ENCODE measurements around the gene DGKE. TPM values are rescaled to one million over a fixed set of nuclear protein-coding genes. Genes with fewer than 3 reads are reported as not detected.
A peak's percentile ranks its signal among the peaks of the same experiment; 100 is the strongest.

Gene DGKE
- total RNA-seq, 8 experiments from 2014 or later: 3.2 to 12.8 (median 9.8) TPM

DNA sequence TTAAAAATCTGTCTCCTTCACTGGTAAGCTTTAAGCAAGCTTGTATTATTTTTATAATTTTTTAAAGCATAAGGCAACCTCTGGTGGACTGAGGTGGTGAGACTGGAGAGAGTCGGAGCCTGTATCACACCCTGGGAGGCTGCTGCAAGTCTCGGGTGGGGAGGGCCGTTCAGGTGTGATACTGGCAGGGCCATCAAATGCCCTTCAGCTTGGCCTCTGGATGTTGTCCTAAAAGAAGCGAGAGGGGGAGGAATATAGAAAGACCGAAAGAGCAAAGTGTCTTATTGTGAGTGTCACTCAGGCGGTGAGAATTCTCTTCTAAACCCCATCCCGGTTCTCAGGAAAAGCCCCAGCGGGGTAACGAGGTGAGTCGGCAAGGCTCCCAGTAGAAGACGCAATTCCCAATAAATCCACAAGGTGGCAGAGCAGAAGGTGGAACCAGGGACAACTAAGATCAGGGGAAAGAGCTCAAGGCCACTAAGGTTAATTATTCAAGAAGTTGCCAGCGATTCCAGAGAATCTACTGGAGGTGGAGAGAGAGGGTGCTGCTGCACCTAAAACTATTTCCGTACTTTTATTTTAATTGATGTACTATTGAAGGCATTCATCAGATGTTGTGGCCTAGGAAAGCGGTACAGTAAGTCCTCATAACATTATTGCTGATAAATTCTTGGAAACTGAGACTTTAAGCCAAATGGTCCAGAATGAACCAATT is 14.4 kb upstream of the DGKE start:
- H3K4me3 ChIP-seq: no peak overlapping the region
- in situ Hi-C loops (cut with MboI; ENCODE audit: low pct_unique_long_range_greater_than_20kb in 2 of 9, low sequenced_read_pairs in 9 of 9, unreplicated experiment in 9 of 9): loop anchor here in 2 of 9 experiments (25.0 kb wide), 1 partner anchor 118 kb away; no protein-coding TSS in a partner anchor
- peaks cover 0 to 4% of the 10 kb centered on the region in 2 donors for H3K4me1 ChIP-seq (replicated peaks in 1 of 2)
- peak; percentile 58 to 91 (median 68) for ATAC-seq (replicated peaks in 6 of 8)
- WGBS, 10 experiments: 9 to 50% (median 25%) methylated on average over 2 to 13 of the region's 14 CpGs; no CpG with 5 or more reads in 3 of the 10 experiments
- no peak overlapping the region for H3K27ac ChIP-seq

DNA sequence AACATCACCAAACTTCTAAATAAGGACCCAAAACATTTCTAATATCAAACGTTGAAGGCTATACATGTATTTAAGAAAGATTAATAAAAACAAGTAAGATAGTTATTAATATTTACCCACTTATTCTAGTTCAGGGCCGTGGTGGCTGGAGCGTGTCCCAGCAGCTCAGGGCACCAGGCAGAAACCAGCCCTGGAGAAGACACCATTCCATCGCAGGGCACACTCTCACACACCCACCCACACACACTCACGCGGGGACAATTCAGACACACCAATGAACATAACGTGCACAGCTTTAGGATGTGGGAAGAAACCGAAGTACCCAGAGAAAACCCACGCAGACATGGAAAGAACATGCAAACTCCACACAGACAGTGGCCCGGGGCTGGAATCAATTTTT is 13.7 kb upstream of the DGKE start:
- in situ Hi-C loops (cut with MboI; ENCODE audit: low pct_unique_long_range_greater_than_20kb in 2 of 9, low sequenced_read_pairs in 9 of 9, unreplicated experiment in 9 of 9): loop anchor here in 2 of 9 experiments (25.0 kb wide), 1 partner anchor 117 kb away; no protein-coding TSS in a partner anchor
- Histone ChIP-seq H3K4me3 (no peak overlapping the region), H3K27ac (no peak overlapping the region), H3K4me1 (replicated peaks in 1 of 2) (peaks cover 0 to 4% of the 10 kb centered on the region in 2 donors)
- 45 to 100% (median 88%) methylated on average over 1 to 9 of the region's 10 CpGs; no CpG with 5 or more reads in 1 of the 10 experiments for WGBS, 10 experiments
- ATAC-seq (replicated peaks in 6 of 8): no peak

DNA sequence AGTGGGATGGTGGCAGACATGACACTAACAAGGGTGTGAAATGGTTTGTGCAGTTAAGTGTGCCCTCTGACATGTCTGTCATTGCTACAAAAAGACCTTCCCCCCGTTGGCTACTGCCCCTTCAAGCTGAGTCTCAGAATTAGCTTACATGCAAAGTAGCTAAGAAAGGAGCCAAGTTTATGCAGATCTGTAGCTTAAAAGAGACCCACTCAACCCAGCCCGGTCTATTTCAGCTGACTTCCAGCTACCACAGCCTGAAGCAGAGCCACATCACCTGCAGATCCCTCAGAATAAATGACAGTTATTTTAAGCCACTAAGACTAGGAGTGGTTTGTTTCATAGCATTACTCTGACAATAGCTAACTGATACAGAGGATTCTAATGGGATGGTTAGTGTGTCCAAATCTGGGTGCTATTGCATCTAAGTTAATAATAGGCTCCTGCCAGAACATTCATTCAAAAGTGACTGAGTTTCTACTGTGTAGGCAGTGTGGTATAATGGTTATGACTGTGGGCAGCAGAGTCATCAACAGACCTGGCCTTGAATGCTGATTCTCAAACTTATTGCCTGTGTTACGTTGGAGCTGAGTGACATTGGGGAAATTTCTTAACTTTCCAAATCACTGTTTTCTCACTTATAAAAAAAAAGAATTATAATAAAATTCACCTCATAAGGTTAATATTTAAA is 12.0 kb upstream of the DGKE start:
- WGBS, 10 experiments: 42 to 100% (median 81%) methylated on average over 1 to 3 of the region's 3 CpGs; no CpG with 5 or more reads in 2 of the 10 experiments

DNA sequence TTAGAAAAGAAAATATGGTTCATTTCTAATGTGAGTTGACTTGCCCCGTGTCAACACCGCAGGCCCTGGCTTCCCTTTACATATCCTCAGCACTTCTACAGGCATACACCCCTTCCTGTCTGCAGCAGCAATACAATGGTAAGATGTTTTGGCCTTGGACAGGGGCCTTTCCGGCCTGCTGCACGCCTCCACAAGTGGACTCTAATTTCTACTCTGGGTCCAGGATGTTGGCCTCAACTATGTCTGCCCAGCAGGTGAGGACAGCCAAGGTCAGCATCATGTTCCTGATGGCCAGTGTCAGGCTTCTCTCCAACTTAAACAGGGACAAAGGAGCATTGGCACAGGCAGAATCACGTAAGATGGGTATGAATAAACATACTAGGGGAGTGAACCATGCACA is 11.2 kb upstream of the DGKE start:
- no peak for ATAC-seq (replicated peaks in 6 of 8)
- Histone ChIP-seq H3K27ac (no peak overlapping the region), H3K4me1 (replicated peaks in 1 of 2) (peaks cover 0 to 4% of the 10 kb centered on the region in 2 donors), H3K4me3 (no peak overlapping the region)
- in situ Hi-C loops (cut with MboI; ENCODE audit: low pct_unique_long_range_greater_than_20kb in 2 of 9, low sequenced_read_pairs in 9 of 9, unreplicated experiment in 9 of 9): loop anchor here in 2 of 9 experiments (25.0 kb wide), 1 partner anchor 115 kb away; no protein-coding TSS in a partner anchor
- WGBS, 10 experiments: 40 to 100% (median 73%) methylated on average over 1 to 5 of the region's 5 CpGs

More for the DNA sequence above, 12.0 kb upstream of the DGKE start:
- Histone ChIP-seq H3K4me1 (replicated peaks in 1 of 2) (peaks cover 0 to 4% of the 10 kb centered on the region in 2 donors), H3K4me3 (no peak overlapping the region), H3K27ac (no peak overlapping the region)
- no peak for ATAC-seq (replicated peaks in 6 of 8)
- in situ Hi-C loops (cut with MboI; ENCODE audit: low pct_unique_long_range_greater_than_20kb in 2 of 9, low sequenced_read_pairs in 9 of 9, unreplicated experiment in 9 of 9): loop anchor here in 2 of 9 experiments (25.0 kb wide), 1 partner anchor 115 kb away; no protein-coding TSS in a partner anchor

DNA sequence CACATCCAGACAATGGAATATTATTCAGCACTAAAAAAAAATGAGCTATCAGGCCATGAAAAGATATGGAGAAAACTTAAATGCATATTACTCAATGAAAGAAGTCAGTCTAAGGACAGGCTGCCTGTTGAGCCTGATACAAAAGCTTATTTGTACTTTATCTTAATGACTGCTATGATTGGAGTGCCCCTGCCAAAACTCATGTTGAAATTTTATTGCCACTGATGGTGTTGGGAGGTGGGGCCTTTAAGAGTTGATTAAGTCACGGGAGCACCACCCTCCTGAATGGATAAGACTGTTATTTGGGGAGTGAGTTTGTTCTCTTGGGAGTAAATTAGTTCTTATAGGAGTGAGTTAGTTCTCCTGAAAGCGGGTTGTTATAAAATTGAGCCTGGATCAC is 10.1 kb upstream of the DGKE start:
- no peak overlapping the region for H3K4me3 ChIP-seq
- 71 to 100% (median 92%) methylated on average over 1 to 2 of the region's 2 CpGs; no CpG with 5 or more reads in 2 of the 10 experiments for WGBS, 10 experiments
- H3K27ac ChIP-seq: no peak overlapping the region
- ATAC-seq (replicated peaks in 6 of 8): no peak
- in situ Hi-C loops (cut with MboI; ENCODE audit: low pct_unique_long_range_greater_than_20kb in 2 of 9, low sequenced_read_pairs in 9 of 9, unreplicated experiment in 9 of 9): loop anchor here in 2 of 9 experiments (25.0 kb wide), 1 partner anchor 113 kb away; no protein-coding TSS in a partner anchor
- peaks cover 0 to 4% of the 10 kb centered on the region in 2 donors for H3K4me1 ChIP-seq (replicated peaks in 1 of 2)

DNA sequence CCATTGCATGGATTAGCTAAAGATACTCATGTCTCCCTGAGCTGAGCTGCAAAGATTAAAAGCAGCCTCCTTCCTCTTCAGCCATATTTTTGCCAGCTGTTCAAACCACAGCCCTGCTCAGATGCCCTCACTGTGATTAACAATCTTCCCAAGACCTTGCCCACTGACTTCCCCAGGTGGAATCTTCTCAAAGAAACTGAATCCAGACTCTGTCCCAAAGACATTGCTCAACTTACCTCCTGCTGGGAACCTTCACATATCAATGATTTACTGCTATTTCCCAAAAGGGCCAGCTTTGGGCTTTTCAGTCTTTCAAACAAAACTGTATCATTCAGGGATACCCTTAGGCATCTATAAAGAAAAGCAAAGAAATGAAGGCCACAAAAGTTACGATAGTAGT is 9.4 kb upstream of the DGKE start:
- 60 to 100% (median 85%) methylated on average over 1 of the region's 1 CpG; no CpG with 5 or more reads in 2 of the 10 experiments for WGBS, 10 experiments
- H3K4me3 ChIP-seq: no peak overlapping the region
- in situ Hi-C loops (cut with MboI; ENCODE audit: low pct_unique_long_range_greater_than_20kb in 2 of 9, low sequenced_read_pairs in 9 of 9, unreplicated experiment in 9 of 9): loop anchor here in 2 of 9 experiments (25.0 kb wide), 1 partner anchor 113 kb away; no protein-coding TSS in a partner anchor
- ATAC-seq (replicated peaks in 6 of 8): no peak
- H3K27ac ChIP-seq: no peak overlapping the region
- peaks cover 0 to 3% of the 10 kb centered on the region in 2 donors for H3K4me1 ChIP-seq (replicated peaks in 1 of 2)

DNA sequence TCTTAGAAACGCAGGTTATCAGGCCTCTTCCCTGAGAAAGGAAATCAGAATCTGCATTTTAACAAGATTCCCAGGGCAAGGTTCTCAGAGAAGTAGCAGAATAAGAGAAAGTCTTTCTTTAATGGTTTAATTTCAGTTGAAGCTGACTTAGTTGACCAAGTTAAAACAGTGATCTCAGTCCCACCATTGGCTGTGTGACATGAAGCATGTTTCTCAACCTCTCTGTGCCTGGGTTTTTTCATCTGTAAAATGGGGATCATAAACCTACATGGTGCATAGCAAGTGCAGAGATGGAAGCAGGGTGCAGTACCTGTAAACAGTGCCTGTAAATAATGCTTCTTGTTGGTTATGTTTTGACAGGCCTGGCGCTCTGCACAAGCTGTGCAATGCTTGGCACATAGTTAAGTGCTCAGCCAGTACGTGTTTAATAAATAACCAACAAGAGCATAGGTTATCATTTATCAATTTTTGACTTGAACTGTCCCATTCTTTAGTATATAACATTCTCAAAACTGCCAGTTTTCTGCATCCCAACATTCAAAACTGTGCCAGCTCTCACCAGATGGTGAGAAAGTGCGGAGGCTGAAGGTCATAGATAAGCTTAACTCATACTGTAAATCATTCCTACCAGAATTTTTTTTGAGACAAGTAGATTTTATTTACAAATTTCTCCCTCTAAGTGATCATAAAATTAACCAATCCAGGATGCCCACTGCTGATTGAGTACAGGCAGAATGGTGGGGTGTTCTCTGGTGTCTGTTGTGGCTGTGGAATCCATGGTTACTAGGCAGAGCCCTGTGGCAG is 7.1 kb upstream of the DGKE start:
- Histone ChIP-seq H3K27ac (no peak overlapping the region), H3K4me1 (replicated peaks in 1 of 2) (no peaks in the 10 kb centered on the region), H3K4me3 (no peak overlapping the region)
- in situ Hi-C loops (cut with MboI; ENCODE audit: low pct_unique_long_range_greater_than_20kb in 2 of 9, low sequenced_read_pairs in 9 of 9, unreplicated experiment in 9 of 9): no loop called here
- WGBS, 10 experiments: 87 to 100% (median 97%) methylated on average over 1 to 4 of the region's 4 CpGs
- ATAC-seq (replicated peaks in 6 of 8): no peak

DNA sequence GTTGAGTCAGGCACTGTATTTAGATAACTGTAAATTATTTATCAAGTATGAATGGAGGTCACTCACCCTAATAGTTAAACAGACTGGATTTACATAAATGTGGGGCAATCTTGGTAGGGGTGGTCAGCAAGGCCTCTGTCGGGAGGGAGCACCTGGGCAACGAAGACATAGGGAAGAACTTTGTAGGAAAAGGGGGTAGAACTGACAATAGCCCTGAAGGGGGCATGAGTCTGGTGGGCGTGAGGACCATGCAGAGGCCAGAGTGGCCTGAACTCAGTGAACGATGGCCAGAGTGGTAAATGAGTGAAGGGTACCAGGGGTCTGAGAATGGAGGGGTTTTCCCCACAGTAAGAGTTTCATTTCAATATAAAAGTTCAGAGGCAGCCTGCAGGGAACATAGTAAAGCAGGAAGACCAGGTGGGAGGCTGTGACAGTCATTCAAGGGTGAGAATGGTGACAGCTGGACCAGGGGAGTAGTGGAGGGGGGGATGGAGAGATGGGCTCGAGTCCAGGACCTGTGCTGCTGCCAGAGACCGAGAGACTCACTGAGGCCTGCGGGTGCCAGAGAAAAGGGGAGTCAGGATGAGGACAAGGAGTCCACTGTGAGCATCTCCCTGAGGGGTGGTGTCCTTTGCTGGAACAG is 3.1 kb upstream of the DGKE start:
- Histone ChIP-seq H3K27ac (no peak overlapping the region), H3K4me3 (no peak overlapping the region), H3K4me1 (replicated peaks in 1 of 2) (peaks cover 10 to 11% of the 10 kb centered on the region in 2 donors)
- in situ Hi-C loops (cut with MboI; ENCODE audit: low pct_unique_long_range_greater_than_20kb in 2 of 9, low sequenced_read_pairs in 9 of 9, unreplicated experiment in 9 of 9): no loop called here
- WGBS, 10 experiments: 50 to 100% (median 91%) methylated on average over 1 to 6 of the region's 7 CpGs; no CpG with 5 or more reads in 1 of the 10 experiments
- no peak for ATAC-seq (replicated peaks in 6 of 8)

DNA sequence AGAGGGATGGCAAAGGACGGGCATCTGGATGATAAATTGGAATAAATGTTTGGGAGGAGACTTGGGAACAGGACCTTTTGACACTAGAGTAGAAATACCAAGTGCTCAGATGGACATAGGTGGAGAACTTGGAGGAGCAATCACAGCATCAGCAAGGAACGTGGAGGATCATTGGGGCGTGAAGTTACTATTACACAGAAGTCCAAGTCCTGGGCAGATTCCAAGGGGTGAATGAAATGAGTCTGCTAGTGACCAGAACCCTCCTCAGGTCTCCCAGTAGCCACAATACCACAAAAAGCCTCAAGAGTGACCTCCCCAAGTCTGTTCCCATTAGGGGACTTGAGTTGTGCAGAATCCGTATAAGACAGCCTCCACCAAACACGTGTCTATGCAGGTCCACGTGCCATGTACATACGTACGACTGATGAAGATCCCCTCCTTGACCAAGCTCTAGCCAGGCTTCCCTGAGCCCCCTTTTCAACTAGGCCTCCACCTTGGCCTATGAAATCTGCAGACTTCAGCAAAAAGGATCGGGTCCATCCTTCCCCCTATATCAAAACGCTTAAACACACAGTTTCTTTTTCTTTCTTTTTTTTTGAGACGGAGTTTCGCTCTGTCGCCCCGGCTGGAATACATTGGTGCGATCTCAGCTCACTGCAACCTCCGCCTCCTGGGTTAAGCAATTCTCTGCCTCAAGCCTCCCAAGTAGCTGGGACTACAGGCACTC is 2.4 kb upstream of the DGKE start:
- Histone ChIP-seq H3K27ac (no peak overlapping the region), H3K4me3 (no peak overlapping the region), H3K4me1 (replicated peaks in 1 of 2) (peaks cover 12 to 17% of the 10 kb centered on the region in 2 donors)
- ATAC-seq (replicated peaks in 6 of 8): no peak
- WGBS, 10 experiments: 92 to 98% (median 95%) methylated on average over 3 to 13 of the region's 16 CpGs; no CpG with 5 or more reads in 3 of the 10 experiments
- in situ Hi-C loops (cut with MboI; ENCODE audit: low pct_unique_long_range_greater_than_20kb in 2 of 9, low sequenced_read_pairs in 9 of 9, unreplicated experiment in 9 of 9): no loop called here

DNA sequence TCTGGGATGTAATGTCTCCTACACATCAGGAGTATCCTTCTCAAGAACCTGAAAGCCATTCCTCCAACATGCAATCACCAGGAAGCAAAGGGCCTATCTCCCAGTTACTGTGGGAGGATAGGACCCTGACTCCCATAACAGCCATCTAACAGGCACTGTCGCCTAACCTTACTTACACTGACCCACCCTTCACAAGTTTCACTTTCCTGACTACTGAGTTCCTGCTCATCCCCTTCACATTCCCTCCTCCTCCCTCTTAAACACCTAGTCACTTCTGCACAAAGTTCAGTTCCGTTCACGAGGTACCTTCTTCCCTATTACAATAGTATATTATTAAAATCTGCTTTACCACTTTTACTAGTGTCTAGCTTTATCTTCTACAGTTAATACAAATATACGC is 1.5 kb upstream of the DGKE start:
- ATAC-seq (replicated peaks in 6 of 8): no peak
- H3K4me1 ChIP-seq (replicated peaks in 1 of 2): peaks cover 12 to 26% of the 10 kb centered on the region in 2 donors
- H3K4me3 ChIP-seq: peak overlapping the region in 3 of 5 donors; percentile 67 to 88 (median 82)
- H3K27ac ChIP-seq: no peak overlapping the region
- 51 to 92% (median 68%) methylated on average over 1 to 4 of the region's 4 CpGs; no CpG with 5 or more reads in 2 of the 10 experiments for WGBS, 10 experiments
- in situ Hi-C loops (cut with MboI; ENCODE audit: low pct_unique_long_range_greater_than_20kb in 2 of 9, low sequenced_read_pairs in 9 of 9, unreplicated experiment in 9 of 9): no loop called here

DNA sequence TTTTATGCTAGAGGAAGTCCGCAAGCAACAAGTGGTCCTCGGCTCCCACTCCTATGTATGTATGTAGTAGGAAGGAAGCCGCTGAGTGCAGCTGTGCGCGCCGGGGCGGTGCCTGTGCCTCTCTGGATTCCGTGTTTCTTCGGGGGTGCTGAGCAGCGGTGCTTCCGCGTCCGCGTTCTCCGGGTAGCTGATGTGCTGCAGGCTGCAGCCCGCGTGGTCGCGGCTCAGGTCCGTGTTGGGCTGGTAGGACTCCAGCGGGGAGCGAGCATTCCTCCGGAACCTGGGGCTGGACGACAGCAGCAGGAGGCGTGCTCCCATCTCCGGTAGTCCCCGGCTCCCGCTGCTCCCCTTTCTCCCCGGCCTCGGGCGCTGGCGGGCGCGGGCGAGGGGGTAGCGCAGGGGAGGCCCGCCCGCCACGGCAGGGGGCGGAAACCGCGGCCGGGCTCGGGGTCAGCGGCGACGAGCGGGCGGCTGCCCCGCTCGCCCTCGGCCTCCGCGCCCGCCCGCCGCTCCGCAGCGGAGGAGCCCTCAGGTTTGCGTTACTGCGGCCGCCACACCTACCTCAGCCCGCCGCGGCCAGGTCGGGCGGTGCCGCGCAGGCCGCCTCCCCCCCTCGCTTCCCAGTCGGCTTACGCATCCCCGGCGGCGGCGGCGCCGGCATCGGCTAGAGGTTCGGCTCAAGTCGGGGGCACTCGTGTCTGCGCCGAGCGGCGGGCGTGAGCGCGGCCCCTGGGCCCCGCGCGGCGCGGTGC is 718 bp upstream of the DGKE start:
- H3K27ac ChIP-seq: peak overlapping the region; percentile 4 to 40
- in situ Hi-C loops (cut with MboI; ENCODE audit: low pct_unique_long_range_greater_than_20kb in 2 of 9, low sequenced_read_pairs in 9 of 9, unreplicated experiment in 9 of 9): no loop called here
- H3K4me3 ChIP-seq: peak overlapping the region; percentile 59 to 88 (median 67)
- WGBS, 10 experiments: 0 to 3% (median 1%) methylated on average over 1 to 12 of the region's 95 CpGs; no CpG with 5 or more reads in 6 of the 10 experiments
- peak; percentile 61 to 80 (median 72) for ATAC-seq (replicated peaks in 6 of 8)
- peaks cover 12 to 30% of the 10 kb centered on the region in 2 donors for H3K4me1 ChIP-seq (replicated peaks in 1 of 2)
